ENCODE measurements around the gene ABCA12. TPM values are rescaled to one million over a fixed set of nuclear protein-coding genes. Genes with fewer than 3 reads are reported as not detected.

The ABCA12 gene
- total and polyA plus RNA-seq, 2 of the 8 experiments (the other 6 are each of a cell fraction or from before 2014, with no cell fraction given): not detected

GRCh38 chr2:214934006-214934405, 204.4 kb downstream of the ABCA12 start (continued):
- TF ChIP-seq CHD7 (IDR thresholded peaks at IDR 0.05; ENCODE audit: insufficient replicate concordance, low read length): no peak
- no peak for TF ChIP-seq CTCF (IDR thresholded peaks at IDR 0.05; ENCODE audit: control extremely low read depth in 1 of 3, insufficient read depth in 1 of 3, low read depth in 1 of 3, low read length in 3 of 3)
- TF ChIP-seq MAFK (IDR thresholded peaks at IDR 0.05; ENCODE audit: low read depth, low read length): no peak
- no peak for TF ChIP-seq RNF2 (IDR thresholded peaks at IDR 0.05; ENCODE audit: borderline replicate concordance, low read depth, low read length, missing control alignments, poor library complexity, severe bottlenecking)
- TF ChIP-seq POU5F1 (IDR thresholded peaks at IDR 0.05; ENCODE audit: low read depth, low read length): no peak
- no peak for TF ChIP-seq SIX5 (IDR thresholded peaks at IDR 0.05; ENCODE audit: low read depth, low read length)
- no peak for TF ChIP-seq RBBP5 (IDR thresholded peaks at IDR 0.05; ENCODE audit: borderline replicate concordance, low read depth, low read length)
- TF ChIP-seq SIRT6 (IDR thresholded peaks at IDR 0.05; ENCODE audit: low read length): no peak
- TF ChIP-seq CEBPB (IDR thresholded peaks at IDR 0.05; ENCODE audit: low read depth, low read length): no peak
